ENCODE results near the gene NAV2.
A peak's percentile ranks its signal among the peaks of the same experiment; 100 is the strongest.

NAV2 gene

GRCh38 chr11:19775622-19776021 is 63.0 kb downstream of the NAV2 start:
- Histone ChIP-seq H3K4me1 (ENCODE audit: control insufficient read depth, insufficient read depth, low read length) (peaks cover 13% of the 10 kb centered on the region), H3K9ac (ENCODE audit: low read length) (no peak overlapping the region), H3K4me3 (ENCODE audit: low read length) (no peak overlapping the region), H3K9me3 (ENCODE audit: control insufficient read depth, low read length) (no peaks in the 10 kb centered on the region), H3K27me3 (ENCODE audit: control insufficient read depth, insufficient read depth, low read length) (no peaks in the 10 kb centered on the region), H3K36me3 (ENCODE audit: control insufficient read depth, insufficient read depth, low read length) (no peaks in the 10 kb centered on the region)

DNA sequence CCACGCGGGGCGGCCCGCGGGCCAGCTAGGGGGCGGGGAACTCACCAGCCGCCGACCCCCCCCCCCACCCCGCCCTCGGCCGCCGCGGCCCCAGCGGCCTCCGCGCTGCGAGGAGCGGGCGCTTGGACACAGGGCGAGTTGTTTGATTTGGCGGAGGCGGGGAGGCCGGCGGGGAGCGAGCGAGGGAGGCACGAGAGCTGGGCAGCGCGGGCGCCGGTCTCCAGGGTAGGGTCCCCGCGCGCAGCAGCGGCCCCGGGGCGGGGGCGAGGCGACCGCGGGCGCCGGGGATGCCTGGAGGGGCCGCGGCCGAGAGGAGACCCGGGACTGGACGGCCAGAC is 64.4 kb downstream of the NAV2 start:
- Histone ChIP-seq H3K4me3 (ENCODE audit: low read length) (no peak overlapping the region), H3K9ac (ENCODE audit: low read length) (peak overlapping the region; percentile 51), H3K36me3 (ENCODE audit: control insufficient read depth, insufficient read depth, low read length) (no peaks in the 10 kb centered on the region), H3K4me1 (ENCODE audit: control insufficient read depth, insufficient read depth, low read length) (peaks cover 13% of the 10 kb centered on the region), H3K9me3 (ENCODE audit: control insufficient read depth, low read length) (no peaks in the 10 kb centered on the region), H3K27me3 (ENCODE audit: control insufficient read depth, insufficient read depth, low read length) (no peaks in the 10 kb centered on the region)

DNA sequence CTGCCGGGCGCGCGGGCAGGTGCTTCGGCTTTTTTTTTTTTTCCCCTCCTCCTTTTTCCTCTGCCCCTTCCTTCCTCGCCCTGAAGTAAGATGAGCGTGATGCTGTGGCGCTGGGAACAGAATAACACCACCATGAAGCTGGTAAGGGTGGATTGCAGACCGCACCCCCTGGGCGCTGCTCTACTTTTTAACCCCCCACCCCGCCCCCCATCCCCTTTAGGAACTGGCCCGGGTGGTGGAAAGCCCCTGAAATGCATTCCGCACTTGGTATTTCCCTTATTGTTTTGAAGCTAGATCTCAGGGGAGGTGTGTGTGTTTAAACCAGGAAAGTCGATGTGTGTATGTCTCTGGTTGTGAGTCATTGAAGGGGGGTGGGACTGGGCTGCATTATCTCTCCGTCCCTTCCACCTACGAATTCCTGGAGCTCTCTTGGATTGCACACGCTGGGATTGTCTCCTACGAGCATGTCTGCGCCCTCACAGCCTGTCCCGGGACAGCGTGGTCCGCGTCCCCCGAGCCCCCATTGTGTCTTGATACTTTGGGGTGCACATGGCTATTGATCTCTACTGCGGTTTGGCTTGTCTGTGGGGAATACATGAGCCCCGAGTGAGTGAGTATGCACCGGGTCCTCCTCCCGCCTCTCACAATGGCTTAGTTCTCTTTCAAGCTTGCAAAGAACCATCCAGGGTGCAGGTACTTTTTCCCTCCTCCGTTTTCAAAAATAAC is 64.9 kb downstream of the NAV2 start:
- Histone ChIP-seq H3K9ac (ENCODE audit: low read length) (peak overlapping the region; percentile 51), H3K4me1 (ENCODE audit: control insufficient read depth, insufficient read depth, low read length) (peaks cover 13% of the 10 kb centered on the region)

DNA sequence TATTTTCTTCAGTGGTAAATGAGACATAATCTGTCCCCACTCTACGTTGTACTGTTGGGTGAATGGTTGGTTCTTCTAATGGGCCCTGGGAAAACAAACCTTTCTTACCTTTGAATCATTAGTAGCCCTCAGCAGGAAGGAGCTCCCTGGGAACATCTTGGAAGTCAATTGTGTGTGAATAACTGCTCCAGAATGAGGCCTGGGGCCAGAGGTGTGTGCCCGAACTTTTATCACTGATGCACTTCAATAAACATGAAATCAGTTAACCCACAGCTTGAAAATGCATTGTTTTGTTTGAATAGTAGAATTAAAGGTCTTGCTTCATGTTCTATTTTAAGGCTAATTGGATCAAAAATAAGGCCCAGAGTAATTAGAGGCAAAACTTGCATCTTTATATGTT is 67.1 kb downstream of the NAV2 start:
- no peak overlapping the region for H3K9ac ChIP-seq (ENCODE audit: low read length)
- peaks cover 13% of the 10 kb centered on the region for H3K4me1 ChIP-seq (ENCODE audit: control insufficient read depth, insufficient read depth, low read length)
- H3K9me3 ChIP-seq (ENCODE audit: control insufficient read depth, low read length) = no peaks in the 10 kb centered on the region
- H3K27me3 ChIP-seq (ENCODE audit: control insufficient read depth, insufficient read depth, low read length) = no peaks in the 10 kb centered on the region
- no peak overlapping the region for H3K4me3 ChIP-seq (ENCODE audit: low read length)
- no peaks in the 10 kb centered on the region for H3K36me3 ChIP-seq (ENCODE audit: control insufficient read depth, insufficient read depth, low read length)

More for the DNA sequence above, 64.9 kb downstream of the NAV2 start:
- peak overlapping the region; percentile 35 for H3K4me3 ChIP-seq (ENCODE audit: low read length)
- no peaks in the 10 kb centered on the region for H3K27me3 ChIP-seq (ENCODE audit: control insufficient read depth, insufficient read depth, low read length)
- no peaks in the 10 kb centered on the region for H3K9me3 ChIP-seq (ENCODE audit: control insufficient read depth, low read length)
- no peaks in the 10 kb centered on the region for H3K36me3 ChIP-seq (ENCODE audit: control insufficient read depth, insufficient read depth, low read length)

DNA sequence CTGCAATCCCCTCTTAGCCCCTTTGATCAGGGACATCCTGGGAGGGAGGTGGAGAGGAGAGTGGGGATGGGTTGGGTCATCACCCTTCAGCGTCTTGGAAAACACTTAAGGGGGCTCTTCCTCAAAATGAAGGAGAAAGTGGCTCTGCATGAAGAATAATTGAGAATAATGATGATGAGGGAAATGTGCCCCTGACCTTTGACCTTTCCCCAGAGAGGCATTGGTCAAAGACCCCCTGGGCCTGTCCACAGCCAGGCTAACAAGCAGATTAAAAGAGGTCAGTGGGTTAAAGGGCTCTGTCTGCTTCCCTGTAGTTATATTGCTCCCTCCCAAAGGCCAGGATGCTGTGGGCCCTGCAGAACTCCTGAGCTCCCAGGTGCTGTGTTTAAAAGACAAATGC is 68.7 kb downstream of the NAV2 start:
- Histone ChIP-seq H3K27me3 (ENCODE audit: control insufficient read depth, insufficient read depth, low read length) (no peaks in the 10 kb centered on the region), H3K9me3 (ENCODE audit: control insufficient read depth, low read length) (no peaks in the 10 kb centered on the region), H3K36me3 (ENCODE audit: control insufficient read depth, insufficient read depth, low read length) (no peaks in the 10 kb centered on the region), H3K4me1 (ENCODE audit: control insufficient read depth, insufficient read depth, low read length) (peaks cover 9% of the 10 kb centered on the region), H3K4me3 (ENCODE audit: low read length) (no peak overlapping the region), H3K9ac (ENCODE audit: low read length) (no peak overlapping the region)

- H3K4me1 ChIP-seq (ENCODE audit: control insufficient read depth, insufficient read depth, low read length) = no peaks in the 10 kb centered on the region
- no peak overlapping the region for H3K4me3 ChIP-seq (ENCODE audit: low read length)
- H3K27me3 ChIP-seq (ENCODE audit: control insufficient read depth, insufficient read depth, low read length) = no peaks in the 10 kb centered on the region
These were observed 72.6 kb downstream of the NAV2 start for GRCh38 chr11:19785265-19785664.

GRCh38 chr11:19786644-19787043 is 74.0 kb downstream of the NAV2 start:
- Histone ChIP-seq H3K9ac (ENCODE audit: low read length) (no peak overlapping the region), H3K36me3 (ENCODE audit: control insufficient read depth, insufficient read depth, low read length) (no peaks in the 10 kb centered on the region), H3K9me3 (ENCODE audit: control insufficient read depth, low read length) (no peaks in the 10 kb centered on the region), H3K4me3 (ENCODE audit: low read length) (no peak overlapping the region), H3K4me1 (ENCODE audit: control insufficient read depth, insufficient read depth, low read length) (no peaks in the 10 kb centered on the region), H3K27me3 (ENCODE audit: control insufficient read depth, insufficient read depth, low read length) (no peaks in the 10 kb centered on the region)

More at GRCh38 chr11:19785265-19785664, 72.6 kb downstream of the NAV2 start:
- no peaks in the 10 kb centered on the region for H3K36me3 ChIP-seq (ENCODE audit: control insufficient read depth, insufficient read depth, low read length)
- no peak overlapping the region for H3K9ac ChIP-seq (ENCODE audit: low read length)
- no peaks in the 10 kb centered on the region for H3K9me3 ChIP-seq (ENCODE audit: control insufficient read depth, low read length)

DNA sequence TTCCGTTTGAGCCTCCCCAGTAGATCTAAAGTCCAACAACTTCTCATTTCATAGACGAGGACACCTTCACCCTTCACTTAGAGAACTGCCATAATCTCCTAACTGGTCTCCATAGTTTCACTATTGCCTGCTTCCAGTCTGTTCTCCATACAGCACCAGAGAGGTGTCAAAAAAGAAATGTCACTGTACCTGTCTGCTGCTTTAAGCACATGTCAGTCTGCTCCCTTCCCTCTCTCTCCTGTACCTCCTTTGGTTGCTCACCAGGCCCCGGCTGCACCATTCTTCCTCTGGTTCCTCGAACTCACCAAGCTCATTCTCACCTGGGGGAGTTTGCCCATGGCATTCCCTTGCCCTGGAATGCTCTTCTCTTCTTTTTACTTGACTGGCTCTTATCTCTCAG is 75.8 kb downstream of the NAV2 start:
- Histone ChIP-seq H3K4me3 (ENCODE audit: low read length) (no peak overlapping the region), H3K9me3 (ENCODE audit: control insufficient read depth, low read length) (no peaks in the 10 kb centered on the region), H3K27me3 (ENCODE audit: control insufficient read depth, insufficient read depth, low read length) (no peaks in the 10 kb centered on the region), H3K4me1 (ENCODE audit: control insufficient read depth, insufficient read depth, low read length) (no peaks in the 10 kb centered on the region), H3K36me3 (ENCODE audit: control insufficient read depth, insufficient read depth, low read length) (no peaks in the 10 kb centered on the region), H3K9ac (ENCODE audit: low read length) (no peak overlapping the region)

DNA sequence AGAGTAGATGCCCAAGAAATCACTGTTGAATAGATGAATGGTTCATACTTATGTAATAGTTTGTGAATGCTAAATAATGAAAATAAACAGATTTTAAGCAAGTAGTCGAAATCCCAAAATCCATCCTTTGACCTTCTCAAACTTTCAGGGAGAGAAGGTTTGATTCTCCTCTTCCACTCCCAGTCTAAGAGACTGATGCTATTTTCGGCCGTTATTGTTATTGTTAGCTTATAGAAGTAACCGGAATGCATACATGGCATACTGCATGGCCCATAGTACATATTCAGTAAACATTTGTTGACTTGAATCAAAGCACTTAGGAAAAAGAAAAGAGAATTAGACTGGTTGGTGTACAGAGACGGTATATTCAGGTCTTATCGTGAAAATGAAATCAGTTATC is 76.6 kb downstream of the NAV2 start:
- Histone ChIP-seq H3K4me1 (ENCODE audit: control insufficient read depth, insufficient read depth, low read length) (no peaks in the 10 kb centered on the region), H3K9me3 (ENCODE audit: control insufficient read depth, low read length) (no peaks in the 10 kb centered on the region)

GRCh38 chr11:19789835-19790710 is 77.4 kb downstream of the NAV2 start:
- Histone ChIP-seq H3K9me3 (ENCODE audit: control insufficient read depth, low read length) (no peaks in the 10 kb centered on the region), H3K4me1 (ENCODE audit: control insufficient read depth, insufficient read depth, low read length) (no peaks in the 10 kb centered on the region), H3K9ac (ENCODE audit: low read length) (no peak overlapping the region), H3K27me3 (ENCODE audit: control insufficient read depth, insufficient read depth, low read length) (no peaks in the 10 kb centered on the region), H3K4me3 (ENCODE audit: low read length) (no peak overlapping the region), H3K36me3 (ENCODE audit: control insufficient read depth, insufficient read depth, low read length) (no peaks in the 10 kb centered on the region)

More for the DNA sequence above, 76.6 kb downstream of the NAV2 start:
- Histone ChIP-seq H3K4me3 (ENCODE audit: low read length) (no peak overlapping the region), H3K36me3 (ENCODE audit: control insufficient read depth, insufficient read depth, low read length) (no peaks in the 10 kb centered on the region), H3K27me3 (ENCODE audit: control insufficient read depth, insufficient read depth, low read length) (no peaks in the 10 kb centered on the region), H3K9ac (ENCODE audit: low read length) (no peak overlapping the region)

DNA sequence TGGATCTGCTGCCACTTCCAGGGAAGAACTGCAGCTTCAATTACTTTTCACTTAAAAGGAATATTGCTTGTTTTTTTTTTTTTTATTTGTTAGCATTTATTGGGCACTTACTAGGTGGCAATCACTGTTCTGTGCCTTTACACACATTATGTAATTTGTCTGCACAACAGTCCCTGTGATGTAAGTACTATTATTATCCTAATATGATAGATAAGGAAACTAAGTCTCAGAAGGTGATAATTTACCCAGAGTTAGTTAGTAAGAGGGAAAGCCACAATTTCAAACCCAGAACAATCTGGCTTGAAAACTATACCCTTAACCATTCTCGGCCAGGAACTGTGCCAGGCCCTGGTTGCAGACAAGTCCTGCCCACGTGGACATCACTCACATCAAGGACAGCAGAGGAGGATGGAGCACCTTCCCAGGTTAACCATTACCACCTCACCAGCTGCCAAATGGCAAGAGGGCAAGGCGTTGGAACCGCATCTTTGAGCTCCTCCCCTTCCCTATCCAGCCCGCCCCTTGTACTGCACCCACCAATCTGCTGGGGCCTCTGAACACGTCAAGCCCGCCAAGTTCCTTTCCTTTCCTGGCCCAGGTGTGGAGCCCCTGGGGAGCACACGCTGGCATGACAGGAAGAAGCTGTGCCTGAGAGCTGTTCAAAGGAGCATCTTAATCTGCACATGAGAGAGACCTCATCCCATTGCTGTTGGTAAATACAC is 78.4 kb downstream of the NAV2 start:
- H3K9me3 ChIP-seq (ENCODE audit: control insufficient read depth, low read length) = no peaks in the 10 kb centered on the region
- no peak overlapping the region for H3K9ac ChIP-seq (ENCODE audit: low read length)
- no peak overlapping the region for H3K4me3 ChIP-seq (ENCODE audit: low read length)
- H3K27me3 ChIP-seq (ENCODE audit: control insufficient read depth, insufficient read depth, low read length) = no peaks in the 10 kb centered on the region
- no peaks in the 10 kb centered on the region for H3K36me3 ChIP-seq (ENCODE audit: control insufficient read depth, insufficient read depth, low read length)
- no peaks in the 10 kb centered on the region for H3K4me1 ChIP-seq (ENCODE audit: control insufficient read depth, insufficient read depth, low read length)

DNA sequence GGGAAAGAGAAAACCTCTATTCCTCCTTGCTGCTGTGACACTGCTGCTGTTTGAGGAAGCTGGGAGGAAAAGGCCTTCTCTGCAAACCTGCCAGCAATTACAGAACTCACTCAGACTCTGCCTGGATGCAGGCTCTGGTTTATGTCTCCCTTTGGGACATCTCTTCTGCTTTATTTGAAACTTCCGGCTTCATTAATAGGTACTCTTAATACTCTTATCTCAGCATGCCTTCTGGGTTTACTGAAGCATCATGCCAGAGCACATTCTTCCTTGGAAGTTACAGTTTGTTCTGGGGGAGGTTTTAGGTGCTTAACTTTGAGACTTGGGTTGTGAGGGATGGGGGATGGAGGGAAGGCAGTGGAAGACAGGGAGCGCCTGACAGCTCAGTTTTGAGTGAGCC is 79.9 kb downstream of the NAV2 start:
- Histone ChIP-seq H3K9ac (ENCODE audit: low read length) (no peak overlapping the region), H3K36me3 (ENCODE audit: control insufficient read depth, insufficient read depth, low read length) (no peaks in the 10 kb centered on the region), H3K4me1 (ENCODE audit: control insufficient read depth, insufficient read depth, low read length) (no peaks in the 10 kb centered on the region), H3K27me3 (ENCODE audit: control insufficient read depth, insufficient read depth, low read length) (no peaks in the 10 kb centered on the region), H3K4me3 (ENCODE audit: low read length) (no peak overlapping the region), H3K9me3 (ENCODE audit: control insufficient read depth, low read length) (no peaks in the 10 kb centered on the region)
